Memory B cell (primary cell): ENCODE results near the gene PPP1R12A.
A peak's percentile ranks its signal among the peaks of the same experiment; 100 is the strongest.
"Not testable (repeated sequence)": the region's sequence is repeated elsewhere in the genome, so short reads cannot be mapped to it uniquely, and the experiment has no call there.

Experiments
- ATAC-seq: fragments of 150-1000 bp; cut with Tn5 transposase; 2 replicates; pipeline ENCODE4 v1.10.0; 2021; ENCODE audit warnings: low read depth, mild to moderate bottlenecking, moderate library complexity
- DNase-seq, 2 donors: peaks; one replicate each; pipeline ENCODE4 v3.0.0; 2022; ENCODE audit warnings: low spot score in 2 of 2
- H3K27ac Mint-ChIP-seq: one replicate; pipeline ENCODE4 v1.8.0; 2022; ENCODE audit warnings: mild to moderate bottlenecking, moderate library complexity, mixed read lengths
- H3K27me3 Mint-ChIP-seq: one replicate; pipeline ENCODE4 v1.8.0; 2022; ENCODE audit warnings: mixed read lengths
- H3K36me3 Mint-ChIP-seq: one replicate; pipeline ENCODE4 v1.8.0; 2022; ENCODE audit warnings: mild to moderate bottlenecking, mixed read lengths
- H3K4me1 Mint-ChIP-seq: one replicate; pipeline ENCODE4 v1.8.0; 2022; ENCODE audit warnings: mixed read lengths
- H3K4me3 Mint-ChIP-seq: one replicate; pipeline ENCODE4 v1.8.0; 2022; ENCODE audit warnings: mild to moderate bottlenecking, moderate library complexity, mixed read lengths
- H3K9me3 Mint-ChIP-seq: one replicate; pipeline ENCODE4 v1.8.0; 2022; ENCODE audit warnings: mixed read lengths

PPP1R12A gene

GRCh38 chr12:79835377-79835843 is 99.5 kb downstream of the PPP1R12A start:
- Mint-ChIP-seq H3K9me3 (peaks cover 7% of the 10 kb centered on the region), H3K4me1 (peaks cover 21% of the 10 kb centered on the region), H3K27ac (peak overlapping the region; percentile 16), H3K27me3 (no peaks in the 10 kb centered on the region), H3K36me3 (peaks cover 43% of the 10 kb centered on the region), H3K4me3 (no peak overlapping the region)
- no peak for DNase-seq
- ATAC-seq, result no peak

DNA sequence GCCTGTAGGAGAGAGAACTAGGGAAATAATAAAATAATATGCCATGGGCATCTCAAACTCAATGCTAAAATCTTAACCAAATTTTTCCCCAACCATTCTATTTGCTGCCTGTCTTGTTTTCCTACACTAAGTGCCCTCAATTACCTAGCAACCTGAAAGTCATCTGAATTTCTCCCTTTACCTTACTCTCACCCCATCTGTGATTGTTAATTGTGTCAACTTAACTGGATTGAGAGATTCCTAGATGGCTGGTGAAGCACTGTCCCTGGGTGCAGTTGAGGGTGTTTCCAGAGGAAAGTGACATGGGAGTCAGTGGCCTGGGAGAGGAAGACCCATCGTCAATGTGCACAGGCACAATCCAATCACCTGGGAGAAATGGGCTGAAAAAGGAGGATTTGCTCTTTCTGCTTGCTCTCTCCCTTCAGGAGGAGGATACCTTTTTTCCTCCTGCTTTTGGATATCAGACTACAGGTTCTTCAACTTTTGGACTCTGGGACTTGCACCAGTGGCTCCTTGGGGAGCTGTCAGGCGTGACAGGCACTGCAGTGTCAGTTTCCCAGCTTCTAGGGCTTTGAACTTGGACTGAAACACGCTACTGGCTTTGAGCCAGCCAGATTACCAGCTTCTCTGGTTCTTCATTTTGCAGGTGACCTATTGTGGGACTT is 100.1 kb downstream of the PPP1R12A start:
- Mint-ChIP-seq H3K9me3 (peaks cover 4% of the 10 kb centered on the region), H3K27ac (peak overlapping the region; percentile 2), H3K4me3 (no peak overlapping the region), H3K4me1 (peaks cover 18% of the 10 kb centered on the region), H3K27me3 (no peaks in the 10 kb centered on the region), H3K36me3 (peaks cover 37% of the 10 kb centered on the region)
- DNase-seq (no peak), ATAC-seq (no peak)

GRCh38 chr12:79830440-79830839 is 104.5 kb downstream of the PPP1R12A start:
- Mint-ChIP-seq H3K4me1 (peaks cover 12% of the 10 kb centered on the region), H3K4me3 (no peak overlapping the region), H3K36me3 (peaks cover 25% of the 10 kb centered on the region), H3K9me3 (no peaks in the 10 kb centered on the region), H3K27ac (no peak overlapping the region), H3K27me3 (no peaks in the 10 kb centered on the region)
- DNase-seq (no peak), ATAC-seq (no peak)

DNA sequence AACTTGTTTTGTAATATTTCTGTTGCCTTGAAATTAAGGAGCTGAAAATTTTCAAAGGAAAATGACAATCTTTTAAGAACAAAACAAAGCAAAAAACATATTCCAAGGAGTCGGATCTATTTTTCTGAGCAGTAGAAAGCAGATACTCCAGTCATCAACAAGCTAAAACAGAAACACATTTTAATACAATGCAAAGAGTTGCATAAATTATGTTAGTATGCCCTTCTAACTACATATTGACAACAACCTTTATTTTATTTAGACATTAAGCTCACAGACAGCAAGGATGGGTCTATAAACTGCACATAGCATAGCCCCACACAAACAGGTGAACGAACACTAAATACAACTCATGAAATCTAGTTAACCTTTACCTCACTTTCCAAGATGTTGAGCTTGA is 106.0 kb downstream of the PPP1R12A start:
- H3K4me1 Mint-ChIP-seq, result peaks cover 7% of the 10 kb centered on the region
- ATAC-seq, result no peak
- no peaks in the 10 kb centered on the region for H3K9me3 Mint-ChIP-seq
- H3K36me3 Mint-ChIP-seq, result peaks cover 26% of the 10 kb centered on the region
- no peak overlapping the region for H3K27ac Mint-ChIP-seq
- H3K27me3 Mint-ChIP-seq, result no peaks in the 10 kb centered on the region
- no peak overlapping the region for H3K4me3 Mint-ChIP-seq
- DNase-seq, result no peak

DNA sequence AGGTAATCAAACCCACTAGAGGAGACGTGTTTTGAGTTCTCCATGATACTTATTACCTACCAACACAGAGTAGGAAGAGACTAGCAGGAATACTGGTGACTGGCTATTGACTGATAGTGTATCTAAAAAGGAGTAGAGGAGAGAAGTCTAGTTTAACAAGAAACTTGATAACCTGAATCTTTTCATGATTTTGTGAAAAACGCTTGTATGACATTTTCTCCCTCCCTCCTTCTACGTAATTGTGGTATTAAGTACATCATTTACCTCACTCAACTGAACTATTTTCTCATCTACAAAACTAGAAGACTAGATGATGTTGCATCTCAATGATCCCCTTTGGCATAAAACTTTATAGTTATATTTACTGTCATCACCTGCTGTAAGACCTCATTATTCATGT is 107.4 kb downstream of the PPP1R12A start:
- DNase-seq (no peak), ATAC-seq (no peak)
- H3K36me3 Mint-ChIP-seq, result peaks cover 25% of the 10 kb centered on the region
- H3K27me3 Mint-ChIP-seq, result no peaks in the 10 kb centered on the region
- H3K4me3 Mint-ChIP-seq, result no peak overlapping the region
- no peak overlapping the region for H3K27ac Mint-ChIP-seq
- no peaks in the 10 kb centered on the region for H3K9me3 Mint-ChIP-seq
- peaks cover 2% of the 10 kb centered on the region for H3K4me1 Mint-ChIP-seq

- no peak overlapping the region for H3K4me3 Mint-ChIP-seq
- DNase-seq (no peak), ATAC-seq (no peak)
- H3K27ac Mint-ChIP-seq, result no peak overlapping the region
- no peaks in the 10 kb centered on the region for H3K9me3 Mint-ChIP-seq
- H3K4me1 Mint-ChIP-seq, result peaks cover 2% of the 10 kb centered on the region
- H3K36me3 Mint-ChIP-seq, result peaks cover 25% of the 10 kb centered on the region
- no peaks in the 10 kb centered on the region for H3K27me3 Mint-ChIP-seq
Observed at GRCh38 chr12:79826267-79827128, 108.4 kb downstream of the PPP1R12A start.

GRCh38 chr12:79822475-79822874 is 112.4 kb downstream of the PPP1R12A start:
- Mint-ChIP-seq H3K4me1 (peaks cover 4% of the 10 kb centered on the region), H3K9me3 (no peaks in the 10 kb centered on the region), H3K36me3 (peaks cover 21% of the 10 kb centered on the region), H3K27ac (no peak overlapping the region), H3K4me3 (no peak overlapping the region), H3K27me3 (no peaks in the 10 kb centered on the region)
- DNase-seq (no peak), ATAC-seq (no peak)

- peak overlapping the region; percentile 28 for H3K27ac Mint-ChIP-seq
- DNase-seq, result no peak
- H3K36me3 Mint-ChIP-seq, result peaks cover 22% of the 10 kb centered on the region
- H3K4me1 Mint-ChIP-seq, result peaks cover 2% of the 10 kb centered on the region
- no peak for ATAC-seq
- no peaks in the 10 kb centered on the region for H3K27me3 Mint-ChIP-seq
- no peaks in the 10 kb centered on the region for H3K9me3 Mint-ChIP-seq
- no peak overlapping the region for H3K4me3 Mint-ChIP-seq
Observed at GRCh38 chr12:79818856-79819255, 116.0 kb downstream of the PPP1R12A start.

- DNase-seq, result not testable (repeated sequence)
- H3K36me3 Mint-ChIP-seq, result peaks cover 28% of the 10 kb centered on the region
Observed at GRCh38 chr12:79784366-79785065, 150.4 kb downstream of the PPP1R12A start.

GRCh38 chr12:79782172-79782900 is 152.6 kb downstream of the PPP1R12A start:
- H3K9me3 Mint-ChIP-seq, result no peaks in the 10 kb centered on the region
- no peak for DNase-seq
- no peaks in the 10 kb centered on the region for H3K27me3 Mint-ChIP-seq
- no peak overlapping the region for H3K4me3 Mint-ChIP-seq
- H3K4me1 Mint-ChIP-seq, result no peaks in the 10 kb centered on the region
- H3K36me3 Mint-ChIP-seq, result peaks cover 21% of the 10 kb centered on the region
- peak overlapping the region; percentile 24 for H3K27ac Mint-ChIP-seq
- no peak for ATAC-seq

More at GRCh38 chr12:79784366-79785065, 150.4 kb downstream of the PPP1R12A start:
- not testable (repeated sequence) for H3K4me1 Mint-ChIP-seq, ATAC-seq, H3K27ac Mint-ChIP-seq, H3K27me3 Mint-ChIP-seq, H3K4me3 Mint-ChIP-seq, H3K9me3 Mint-ChIP-seq

- Mint-ChIP-seq H3K4me3 (no peak overlapping the region), H3K27me3 (no peaks in the 10 kb centered on the region), H3K9me3 (no peaks in the 10 kb centered on the region), H3K27ac (no peak overlapping the region), H3K4me1 (no peaks in the 10 kb centered on the region), H3K36me3 (peaks cover 22% of the 10 kb centered on the region)
- ATAC-seq (no peak), DNase-seq (no peak)
Observed at GRCh38 chr12:79778802-79779448, 156.0 kb downstream of the PPP1R12A start.

GRCh38 chr12:79776111-79776510 is 158.8 kb downstream of the PPP1R12A start:
- Mint-ChIP-seq H3K4me3 (no peak overlapping the region), H3K9me3 (no peaks in the 10 kb centered on the region), H3K36me3 (peaks cover 18% of the 10 kb centered on the region), H3K27ac (no peak overlapping the region), H3K4me1 (no peaks in the 10 kb centered on the region), H3K27me3 (no peaks in the 10 kb centered on the region)
- ATAC-seq (no peak), DNase-seq (no peak)

GRCh38 chr12:79775355-79776027 is 159.4 kb downstream of the PPP1R12A start:
- H3K9me3 Mint-ChIP-seq, result no peaks in the 10 kb centered on the region
- no peaks in the 10 kb centered on the region for H3K4me1 Mint-ChIP-seq
- ATAC-seq, result no peak
- no peak overlapping the region for H3K4me3 Mint-ChIP-seq
- DNase-seq, result no peak
- H3K27me3 Mint-ChIP-seq, result no peaks in the 10 kb centered on the region
- peaks cover 18% of the 10 kb centered on the region for H3K36me3 Mint-ChIP-seq
- H3K27ac Mint-ChIP-seq, result no peak overlapping the region
